ENCODE data around the gene LINGO1. TPM values are rescaled to one million over a fixed set of nuclear protein-coding genes. Genes with fewer than 3 reads are reported as not detected.

LINGO1 gene, protein sequence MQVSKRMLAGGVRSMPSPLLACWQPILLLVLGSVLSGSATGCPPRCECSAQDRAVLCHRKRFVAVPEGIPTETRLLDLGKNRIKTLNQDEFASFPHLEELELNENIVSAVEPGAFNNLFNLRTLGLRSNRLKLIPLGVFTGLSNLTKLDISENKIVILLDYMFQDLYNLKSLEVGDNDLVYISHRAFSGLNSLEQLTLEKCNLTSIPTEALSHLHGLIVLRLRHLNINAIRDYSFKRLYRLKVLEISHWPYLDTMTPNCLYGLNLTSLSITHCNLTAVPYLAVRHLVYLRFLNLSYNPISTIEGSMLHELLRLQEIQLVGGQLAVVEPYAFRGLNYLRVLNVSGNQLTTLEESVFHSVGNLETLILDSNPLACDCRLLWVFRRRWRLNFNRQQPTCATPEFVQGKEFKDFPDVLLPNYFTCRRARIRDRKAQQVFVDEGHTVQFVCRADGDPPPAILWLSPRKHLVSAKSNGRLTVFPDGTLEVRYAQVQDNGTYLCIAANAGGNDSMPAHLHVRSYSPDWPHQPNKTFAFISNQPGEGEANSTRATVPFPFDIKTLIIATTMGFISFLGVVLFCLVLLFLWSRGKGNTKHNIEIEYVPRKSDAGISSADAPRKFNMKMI
- under 0.01 TPM for total RNA-seq

DNA sequence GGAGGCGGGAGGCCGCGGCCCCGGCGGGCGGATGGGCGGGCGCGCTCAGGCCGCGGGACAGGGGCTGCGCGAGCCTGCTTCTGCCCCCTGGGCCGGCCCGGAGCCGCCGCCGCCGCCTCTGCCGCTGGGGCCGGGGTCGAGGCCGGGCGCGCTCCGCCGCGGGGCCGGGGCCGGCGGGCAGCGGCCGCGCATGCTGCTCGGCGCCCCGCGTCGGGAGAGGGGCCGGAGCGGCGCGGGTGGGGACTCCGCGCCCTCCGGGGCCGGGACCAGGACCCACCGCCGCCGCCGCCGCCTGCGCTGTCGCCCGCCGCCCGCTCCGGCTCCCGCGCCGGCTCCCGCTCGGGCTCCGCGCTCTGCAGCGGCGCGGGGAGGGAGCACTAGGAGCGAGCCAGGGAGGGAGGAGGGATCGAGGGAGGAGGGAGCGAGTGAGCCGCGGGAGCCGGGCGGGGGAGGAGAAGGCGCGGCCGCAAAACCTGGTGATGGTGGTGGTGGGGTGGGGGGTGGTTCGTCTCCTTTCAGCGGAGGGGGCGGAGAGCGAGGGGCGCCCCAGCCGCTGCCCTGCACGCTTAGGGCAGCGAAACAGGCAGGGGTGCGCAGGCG is at the start of gene LINGO1:
Gene LINGO1, minus strand, starts transcription at position 379 of the 600 bp plus-strand sequence. CDS start 597 bp downstream, outside the sequence.
- DNase-seq (ENCODE audit: low read depth in 2 of 3, low spot score in 2 of 3), result no peak

DNA sequence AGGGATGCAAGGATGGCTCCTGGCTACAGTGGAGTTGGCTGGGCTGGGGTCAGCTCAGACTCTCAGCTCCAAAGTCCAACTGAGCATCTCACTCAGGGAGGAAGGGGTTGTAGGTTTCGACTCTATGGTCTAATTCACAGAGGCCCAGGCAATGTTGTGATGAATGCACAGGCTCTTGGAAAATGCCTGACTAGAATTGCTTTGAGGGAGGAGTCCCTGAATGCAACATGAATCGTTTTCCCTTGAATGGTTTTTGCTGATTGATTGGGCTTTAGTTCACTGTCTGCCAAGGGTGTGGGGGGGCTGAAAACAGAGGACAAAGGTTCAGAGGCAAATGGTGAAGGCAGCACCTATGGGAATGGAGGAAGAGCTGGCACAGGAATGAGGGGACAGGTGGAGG is 48.6 kb upstream of the LINGO1 start:
- no peak for DNase-seq (ENCODE audit: low read depth in 2 of 3, low spot score in 2 of 3)

DNA sequence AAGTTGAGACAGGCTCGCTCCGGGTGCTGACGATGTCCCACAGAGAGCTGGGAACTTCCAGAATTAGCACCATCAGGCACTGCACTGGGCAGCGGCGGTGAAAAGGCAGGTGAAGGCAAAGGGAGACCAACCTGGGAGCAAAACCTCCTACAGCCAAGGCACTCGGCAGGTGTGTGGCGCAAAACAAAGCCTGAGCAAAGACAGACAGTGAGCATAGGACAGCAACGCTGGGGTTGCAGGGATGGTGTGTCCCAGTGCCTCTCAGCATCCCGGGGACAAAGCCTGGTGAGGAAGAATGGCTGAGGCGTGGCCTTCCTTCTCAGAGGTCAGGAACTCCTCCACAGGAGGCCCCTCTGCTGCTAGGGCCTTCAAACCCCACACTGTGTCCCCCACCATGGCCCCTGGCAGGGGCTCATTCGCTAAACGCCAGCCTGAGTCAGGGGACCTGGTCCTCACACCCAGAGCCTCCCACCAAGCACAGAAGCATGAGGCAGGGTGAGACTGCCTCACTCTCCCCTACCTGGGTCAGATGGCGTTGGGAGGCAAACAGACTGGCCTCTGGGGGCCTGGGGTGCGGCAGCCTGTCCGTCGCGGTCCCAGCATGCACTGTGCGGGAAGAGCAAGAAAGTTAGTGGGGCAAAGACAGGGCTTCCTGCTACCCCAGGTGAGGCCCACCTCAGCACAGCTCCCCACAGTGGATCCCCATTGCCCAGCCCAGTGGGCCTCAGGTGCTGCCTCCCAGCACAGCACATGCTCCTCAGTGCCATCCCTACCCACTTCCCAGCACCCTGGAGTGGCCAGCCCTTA is 44.1 kb upstream of the LINGO1 start:
- DNase-seq (ENCODE audit: low read depth in 2 of 3, low spot score in 2 of 3), result no peak

DNA sequence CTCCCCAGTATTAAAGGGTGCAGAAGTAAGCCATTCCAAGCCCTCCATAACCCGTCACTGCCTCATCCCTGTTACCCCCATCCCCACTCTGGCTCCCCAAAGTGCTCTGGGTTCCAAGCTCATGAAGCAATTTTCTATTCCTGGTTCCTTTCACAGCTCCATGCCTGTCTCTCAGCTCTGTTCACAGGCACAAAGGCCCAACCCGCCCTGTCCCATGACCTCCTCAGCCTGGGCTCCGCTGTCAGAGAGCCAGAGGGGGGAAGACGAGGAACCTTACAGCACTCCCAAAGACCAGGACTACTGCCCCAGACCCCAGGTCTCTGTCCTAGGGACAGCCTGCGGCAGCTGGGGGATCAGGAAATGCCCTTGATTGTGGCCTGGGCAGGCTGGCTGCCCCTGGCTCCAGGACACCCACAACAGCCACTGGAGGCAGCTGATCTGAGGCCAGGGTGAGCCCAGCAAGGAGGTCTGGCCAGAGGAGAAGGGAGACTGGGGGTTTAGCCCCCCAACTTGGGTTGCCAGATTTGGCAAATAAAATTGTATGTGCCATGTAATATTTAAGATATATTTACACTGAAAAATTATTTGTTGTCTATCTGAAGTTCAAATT is 43.2 kb upstream of the LINGO1 start:
- DNase-seq (ENCODE audit: low read depth in 2 of 3, low spot score in 2 of 3), result no peak

DNA sequence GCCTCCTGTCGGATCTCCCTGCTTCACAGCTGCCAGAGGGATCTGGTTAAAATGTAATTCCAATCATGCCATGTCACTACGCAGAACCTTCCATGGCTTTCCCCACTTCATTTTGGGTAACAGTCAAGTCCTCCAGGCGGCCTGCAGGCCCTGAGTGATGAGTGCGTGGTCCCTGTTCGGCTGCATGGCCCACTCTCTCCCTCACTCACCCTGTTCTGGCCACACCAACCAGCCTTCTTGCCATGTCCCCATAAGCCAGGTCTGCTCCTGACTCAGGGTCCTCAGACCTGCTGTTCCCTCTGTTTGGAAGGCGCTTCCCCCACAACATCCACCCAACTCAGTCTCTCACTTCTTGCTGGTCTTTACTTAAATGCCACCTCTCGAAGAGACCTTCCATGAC is 41.6 kb upstream of the LINGO1 start:
- DNase-seq (ENCODE audit: low read depth in 2 of 3, low spot score in 2 of 3), result no peak

DNA sequence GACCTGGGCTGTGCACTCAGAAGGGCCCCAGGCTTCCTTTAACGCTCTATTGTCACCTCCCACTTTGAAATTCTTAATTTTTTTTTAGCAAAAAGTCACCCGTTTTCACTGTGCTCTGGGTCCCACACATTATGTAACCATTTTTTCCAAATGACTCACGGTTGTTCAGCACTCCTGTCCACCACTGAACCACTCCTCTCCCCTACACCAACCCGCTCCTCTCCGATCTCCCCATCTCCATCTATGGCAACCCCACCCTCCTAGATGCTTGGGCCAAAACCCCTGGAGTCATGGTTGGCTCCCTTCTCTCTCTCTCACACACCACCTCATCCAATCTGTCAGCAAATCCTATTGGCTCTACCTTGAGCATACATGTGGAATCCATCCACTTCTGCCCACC is 41.2 kb upstream of the LINGO1 start:
- no peak for DNase-seq (ENCODE audit: low read depth in 2 of 3, low spot score in 2 of 3)

DNA sequence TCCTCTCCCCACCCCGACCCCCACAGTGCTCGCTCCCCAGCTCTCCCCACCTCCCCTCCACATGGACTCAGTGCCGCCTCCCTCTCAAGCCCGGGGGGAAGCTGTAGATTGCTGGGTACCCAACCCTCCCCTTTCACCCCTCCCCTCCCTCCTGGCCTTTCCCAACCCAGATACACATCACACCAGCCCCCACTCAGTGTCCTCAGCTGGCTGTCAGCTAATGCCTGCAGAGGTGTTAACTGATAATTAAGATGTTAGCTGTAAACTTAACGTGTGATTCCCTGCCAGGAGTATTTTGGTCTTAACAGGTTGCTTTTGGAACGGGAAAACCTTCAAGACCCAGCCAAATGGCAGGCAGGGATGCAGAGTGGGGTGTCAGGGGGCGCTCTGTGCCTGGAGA is 39.4 kb upstream of the LINGO1 start:
- DNase-seq (ENCODE audit: low read depth in 2 of 3, low spot score in 2 of 3), result no peak

DNA sequence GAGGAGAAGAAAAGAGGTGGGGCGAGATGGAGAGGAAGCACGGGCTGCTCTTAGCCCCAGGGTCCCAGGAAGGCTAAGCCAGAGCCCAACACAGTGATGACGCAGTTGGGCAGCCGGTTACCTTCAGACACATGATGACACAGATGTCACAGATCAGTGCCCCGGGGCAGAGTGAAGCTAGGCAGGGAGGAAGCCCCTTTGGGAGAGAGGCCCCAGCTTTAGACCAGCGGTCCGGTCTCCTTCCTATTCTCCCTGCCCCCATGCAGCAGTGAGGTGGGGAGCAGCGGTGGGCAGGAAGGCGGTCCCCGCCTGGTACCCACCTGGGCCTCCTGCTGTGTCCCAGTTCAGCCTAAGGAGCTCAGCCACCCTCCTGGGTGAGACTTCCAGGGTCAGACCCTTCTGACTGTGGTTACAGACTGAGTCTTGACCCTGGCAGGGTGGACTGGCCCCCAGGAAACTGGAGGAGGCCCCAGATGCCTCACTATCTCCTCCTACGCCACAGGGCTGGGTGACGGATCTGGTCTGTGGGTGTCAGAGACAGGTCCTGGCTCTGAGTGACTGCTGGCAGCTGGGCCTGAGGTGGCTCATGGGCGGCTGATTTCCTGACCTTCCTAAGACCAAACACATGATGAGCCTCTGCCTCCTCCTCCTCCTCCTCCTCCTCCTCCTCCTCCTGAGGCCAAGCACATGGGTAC is 38.8 kb upstream of the LINGO1 start:
- DNase-seq (ENCODE audit: low read depth in 2 of 3, low spot score in 2 of 3), result no peak

DNA sequence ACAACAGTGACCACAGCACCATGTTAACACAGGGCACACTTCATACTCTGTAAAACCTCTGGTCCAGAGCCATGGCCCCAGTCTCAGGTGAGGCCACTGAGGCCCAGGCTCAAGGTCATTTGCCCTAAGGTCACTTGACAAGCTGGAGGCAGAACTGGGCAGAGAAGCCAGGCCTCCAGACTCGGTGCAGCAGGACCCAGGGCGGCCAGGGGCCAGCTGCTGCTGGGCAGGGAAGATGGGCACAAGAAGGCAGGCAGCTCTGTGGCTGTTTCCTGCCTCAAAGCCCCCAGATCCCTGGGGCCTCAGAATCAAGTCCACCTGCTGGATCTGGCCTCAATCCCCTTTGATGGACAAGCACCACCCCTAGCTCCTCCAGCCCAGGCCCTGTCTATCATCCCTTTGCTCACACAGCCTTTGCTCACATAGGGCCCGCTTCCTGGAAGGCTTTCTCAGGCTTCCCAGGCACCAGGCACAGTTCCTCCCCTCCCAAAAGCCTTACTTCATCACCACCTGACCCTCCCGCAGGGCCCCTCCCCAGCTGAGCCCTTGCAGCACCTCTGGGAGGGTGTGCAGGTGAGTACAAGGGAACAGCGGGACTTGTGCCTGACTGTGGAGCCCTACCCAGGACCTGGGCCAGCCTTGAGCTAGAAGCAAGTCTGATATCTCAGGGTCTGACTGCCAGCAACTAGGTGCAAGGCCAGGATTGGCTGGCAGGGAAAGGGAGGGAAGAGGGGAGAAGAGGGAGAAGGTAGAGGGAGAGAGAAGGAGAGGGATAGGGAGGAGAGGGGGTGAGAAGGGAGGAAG is 38.0 kb upstream of the LINGO1 start:
- no peak for DNase-seq (ENCODE audit: low read depth in 2 of 3, low spot score in 2 of 3)

DNA sequence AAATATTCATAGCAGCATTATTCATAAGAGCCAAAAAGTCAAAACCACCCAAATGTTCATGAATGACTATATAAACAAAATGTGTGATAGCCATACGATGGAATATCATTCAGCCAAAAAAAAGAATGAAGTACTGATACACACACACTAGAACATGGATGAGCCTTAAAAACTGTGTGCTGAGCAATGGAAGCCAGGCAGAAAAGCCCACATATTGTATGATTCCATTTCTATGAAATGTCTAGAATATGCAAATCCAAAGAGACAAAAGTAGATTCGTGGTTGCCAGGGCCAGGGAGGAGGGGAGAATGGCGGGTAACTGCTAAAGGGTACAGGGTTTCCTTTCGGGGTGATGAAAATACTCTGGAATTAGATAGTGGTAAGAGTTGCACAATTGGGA is 37.2 kb upstream of the LINGO1 start:
- DNase-seq (ENCODE audit: low read depth in 2 of 3, low spot score in 2 of 3), result no peak

DNA sequence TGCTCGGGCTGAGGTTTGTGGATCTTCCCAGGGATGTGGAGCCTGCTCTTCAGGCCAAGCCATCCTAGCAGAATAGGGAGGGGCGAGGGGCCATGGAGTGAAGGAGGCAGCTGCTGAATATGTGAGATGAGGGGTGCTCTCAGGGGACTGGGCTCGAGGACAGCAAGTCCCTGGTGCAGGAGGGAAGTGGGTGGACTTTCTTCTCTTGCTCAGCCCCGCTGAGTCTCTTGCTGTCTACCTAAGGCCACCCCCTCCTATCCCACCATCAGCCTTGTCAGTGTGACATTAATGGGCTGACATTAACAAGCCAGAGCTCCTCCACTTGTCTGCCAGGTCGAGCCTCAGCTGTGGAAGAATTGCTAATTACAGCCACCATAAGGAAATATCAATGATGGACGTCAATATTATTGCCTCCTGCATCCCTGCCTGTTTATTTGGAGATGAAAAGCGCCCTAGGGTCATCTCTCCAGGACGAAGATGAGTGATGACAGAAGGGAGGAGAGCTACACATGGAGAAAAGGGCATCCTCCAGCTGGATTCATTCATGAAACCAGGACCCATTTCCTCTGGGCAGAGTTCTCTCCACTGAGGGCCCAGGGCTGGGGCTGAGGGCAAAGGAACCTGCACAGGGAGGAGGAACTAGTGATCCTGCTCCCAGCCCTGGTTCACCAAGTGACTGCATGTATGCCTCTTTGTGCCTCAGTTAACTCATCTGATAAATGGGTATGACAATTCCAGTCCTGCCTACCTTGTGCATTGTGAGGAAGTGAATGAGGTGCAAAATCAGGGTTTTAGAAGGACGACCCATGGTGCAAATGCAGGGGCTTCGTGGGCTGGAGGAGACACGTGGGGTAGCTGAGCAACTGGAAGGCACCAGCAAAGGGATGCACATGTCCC is 34.9 kb upstream of the LINGO1 start:
- no peak for DNase-seq (ENCODE audit: low read depth in 2 of 3, low spot score in 2 of 3)

DNA sequence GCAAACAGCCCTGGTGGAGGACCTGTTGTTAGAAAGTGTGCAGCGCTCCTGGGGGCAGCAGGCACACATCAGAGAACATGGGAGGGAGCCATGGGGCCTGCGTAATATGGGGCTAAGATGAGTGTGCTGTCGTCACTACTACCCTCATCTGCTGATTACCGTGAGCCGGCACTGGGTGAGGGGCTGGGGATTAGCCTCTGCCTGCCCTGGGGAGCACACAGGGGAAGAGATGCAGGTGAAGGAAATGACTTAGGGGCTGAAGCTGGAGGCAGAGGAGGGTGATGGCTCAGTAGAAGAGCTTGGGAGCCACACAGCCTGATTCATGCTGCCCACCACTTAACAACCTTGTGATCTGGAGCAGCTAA is 33.6 kb upstream of the LINGO1 start:
- DNase-seq (ENCODE audit: low read depth in 2 of 3, low spot score in 2 of 3), result no peak

DNA sequence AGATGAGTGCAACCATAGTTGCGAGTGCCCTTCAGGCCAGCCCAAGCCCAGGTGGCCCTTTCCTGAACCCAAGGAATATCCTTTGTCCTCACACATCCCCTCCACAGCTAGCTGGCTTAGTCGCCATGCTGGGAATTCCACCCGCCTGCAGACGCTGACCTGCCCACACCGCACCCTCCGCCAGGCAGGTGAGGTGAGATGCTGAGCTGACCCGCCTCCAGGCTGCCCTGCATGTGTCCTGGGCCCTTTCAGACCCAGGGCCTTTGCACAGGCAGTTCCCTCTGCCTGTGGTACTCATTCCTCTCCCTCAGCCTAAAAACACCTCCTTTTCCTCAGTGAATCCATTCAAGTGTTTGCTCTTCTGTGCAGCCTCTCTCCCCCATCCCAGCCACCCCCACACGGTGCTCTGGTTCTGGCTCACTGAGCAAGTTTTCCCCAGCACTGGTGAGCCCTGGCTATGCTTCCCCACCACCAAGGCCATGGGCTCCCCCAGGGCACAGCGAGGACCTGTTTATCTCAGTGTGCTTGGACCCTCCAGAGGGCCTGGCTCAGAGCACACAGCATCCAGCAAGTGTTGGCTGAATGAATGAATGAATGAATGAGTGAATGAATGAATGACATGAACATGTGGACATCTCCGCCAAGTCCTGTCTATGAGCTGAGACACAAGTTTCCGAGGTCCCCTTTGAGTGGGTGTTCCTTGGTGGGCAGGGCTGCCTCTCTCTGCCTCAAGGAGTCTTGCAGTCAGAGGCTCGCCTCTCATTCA is 33.0 kb upstream of the LINGO1 start:
- DNase-seq (ENCODE audit: low read depth in 2 of 3, low spot score in 2 of 3), result no peak

DNA sequence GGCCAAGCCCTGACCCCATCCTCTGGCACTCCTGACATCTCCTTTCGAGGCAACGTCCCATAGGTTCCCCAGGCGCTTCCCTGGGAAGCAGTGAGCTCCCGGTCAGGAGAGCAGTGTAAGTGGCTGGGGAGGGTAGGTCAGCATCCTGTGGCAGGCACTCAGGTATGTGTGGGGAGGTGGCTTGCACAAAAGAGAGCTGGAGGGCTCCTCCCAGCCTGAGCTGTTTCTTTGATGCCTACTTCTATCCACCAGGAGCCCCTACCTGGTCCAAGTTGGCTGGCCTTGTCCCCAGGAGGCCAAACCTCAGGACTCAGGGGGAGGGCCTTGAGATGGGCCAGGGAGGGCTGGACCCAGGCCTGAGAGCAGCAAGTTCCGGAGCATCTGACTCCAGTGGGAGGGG is 31.7 kb upstream of the LINGO1 start:
- DNase-seq (ENCODE audit: low read depth in 2 of 3, low spot score in 2 of 3), result no peak

DNA sequence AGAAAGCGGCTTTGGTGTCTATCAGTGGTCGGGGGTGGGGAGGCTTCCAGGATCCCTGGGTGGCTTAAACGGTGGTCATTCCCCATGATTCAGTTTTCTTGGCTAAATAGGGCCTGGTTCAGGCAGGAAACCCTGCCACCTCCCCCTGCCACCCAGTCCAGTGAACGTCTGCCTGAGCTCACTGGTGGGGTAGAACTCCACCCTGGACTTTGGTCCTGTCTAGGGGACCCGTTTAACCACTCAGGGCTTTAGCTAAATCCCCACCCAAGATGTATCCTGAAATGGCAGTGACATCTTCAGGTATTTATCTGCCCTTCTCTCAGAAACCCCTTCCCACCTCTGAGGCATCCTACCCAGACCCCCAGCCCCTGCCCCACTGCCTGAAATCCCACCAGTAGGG is 30.5 kb upstream of the LINGO1 start:
- DNase-seq (ENCODE audit: low read depth in 2 of 3, low spot score in 2 of 3), result no peak

DNA sequence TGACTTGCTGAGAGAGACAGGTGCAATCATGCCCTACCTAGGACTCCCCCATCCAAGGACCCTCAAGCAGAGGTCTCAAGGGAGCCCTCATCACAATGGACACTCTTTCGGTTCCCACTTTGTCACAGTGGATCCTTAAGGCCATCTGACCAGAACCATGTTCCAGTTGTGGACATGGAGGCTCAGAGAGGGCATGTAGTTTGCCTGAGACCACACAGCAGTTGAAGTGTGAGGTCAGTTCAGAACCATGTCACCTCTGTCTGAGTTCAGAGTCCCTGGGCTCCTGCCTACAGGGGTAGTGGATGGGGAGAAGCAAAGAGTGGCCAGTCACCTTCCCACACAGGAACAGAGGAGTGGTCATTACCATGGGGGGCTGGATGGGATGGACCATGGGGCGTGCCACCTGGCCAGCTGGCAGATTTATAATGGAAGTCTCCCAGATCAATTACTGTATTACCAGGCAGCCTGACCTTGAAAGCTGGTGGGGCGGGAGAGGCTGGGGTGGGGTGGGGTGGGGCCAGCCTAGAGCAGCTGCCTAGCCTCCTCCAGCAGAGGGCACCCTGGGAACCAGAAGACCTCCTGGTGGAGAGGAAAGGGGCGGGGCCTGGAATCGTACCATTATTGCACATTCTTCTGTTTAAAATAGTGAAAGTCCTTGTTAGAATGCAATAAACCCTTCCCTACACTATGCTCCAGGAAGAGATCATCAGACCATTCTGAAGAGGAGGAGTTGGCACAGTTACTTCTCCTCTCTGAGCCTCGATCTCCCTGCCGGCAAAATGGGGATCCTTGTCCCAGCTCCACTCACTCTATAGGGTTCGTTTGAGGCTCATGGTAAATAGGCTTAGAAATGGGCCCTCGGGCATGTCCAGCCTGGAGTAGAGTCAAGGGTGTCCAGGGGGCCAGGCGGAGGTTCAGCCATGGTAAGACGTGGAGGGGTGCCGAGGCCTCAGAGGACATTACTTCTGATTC is 26.9 kb upstream of the LINGO1 start:
- peak in 2 of 3 donors; percentile 67 to 82 for DNase-seq (ENCODE audit: low read depth in 2 of 3, low spot score in 2 of 3)

Data from hematopoietic multipotent progenitor cell (in vitro differentiated cells).